Erythroblast (primary cell): ENCODE data around the gene N4BP2L2.

Experiments
- GATA1 ChIP-seq: IDR thresholded peaks from 2 replicates; pipeline ENCODE4 v1.6.1; 2011; ENCODE audit warnings: low read depth, mild to moderate bottlenecking, control low read depth, low read length, moderate library complexity
- POLR2A ChIP-seq: IDR thresholded peaks from 2 replicates; pipeline ENCODE4 v1.6.1; 2011; ENCODE audit warnings: mild to moderate bottlenecking, low read length

- no peak for TF ChIP-seq POLR2A
- TF ChIP-seq GATA1 = no peak
These were observed 120.6 kb downstream of the N4BP2L2 start for GRCh38 chr13:32417995-32418394.
